Right atrium auricular region (tissue), 2 donors: ENCODE data around the gene GLIS2. TPM values are rescaled to one million over a fixed set of nuclear protein-coding genes. Genes with fewer than 3 reads are reported as not detected.

Source experiments
- DNase-seq: peaks from one replicate; pipeline ENCODE4 v3.0.0-alpha.2; 2019; ENCODE audit warnings: low spot score
- H3K27ac ChIP-seq, 2 donors: fragments of 200-600 bp; sonication (generic); 1 replicate in 1 of 2; 2 replicates in 1 of 2; pipeline ENCODE4 v1.5.1; 2016 to 2019
- H3K27me3 ChIP-seq, 2 donors: fragments of 200-600 bp; sonication (generic); one replicate each; pipeline versions ENCODE4 v1.5.1 to v1.6.0; 2017 to 2019
- H3K36me3 ChIP-seq: fragments of 200-600 bp; sonication (generic); one replicate; pipeline ENCODE4 v1.5.1; 2016
- H3K4me1 ChIP-seq, 2 donors: fragments of 200-600 bp; sonication (generic); one replicate each; pipeline versions ENCODE4 v1.5.1 to v1.6.0; 2017 to 2019
- H3K4me3 ChIP-seq, 2 donors: fragments of 200-600 bp; sonication (generic); 1 replicate in 1 of 2; 2 replicates in 1 of 2; pipeline ENCODE4 v1.5.1; 2017 to 2019; ENCODE audit warnings: mild to moderate bottlenecking in 1 of 2, moderate library complexity in 1 of 2
- H3K9me3 ChIP-seq, 2 donors: fragments of 200-600 bp; sonication (generic); one replicate each; pipeline ENCODE4 v1.5.1; 2019
- total RNA-seq, 2 donors: library from RNA; depleted of rRNA; stranded (reverse); fragments of >200 nt; gene quantifications; one replicate each; pipeline ENCODE4 v1.1.0, GENCODE V29; 2016
- TF ChIP-seq, protein P1 (sequence below), 2 donors: fragments of 200-600 bp; sonication (generic); IDR thresholded peaks; one replicate each; pipeline ENCODE4 v1.5.1; 2019; ENCODE audit warnings: antibody characterized with exemption in 2 of 2

GLIS2 gene
- total RNA-seq, 2 donors from 2014 or later = 10.3 to 16.0 TPM

DNA sequence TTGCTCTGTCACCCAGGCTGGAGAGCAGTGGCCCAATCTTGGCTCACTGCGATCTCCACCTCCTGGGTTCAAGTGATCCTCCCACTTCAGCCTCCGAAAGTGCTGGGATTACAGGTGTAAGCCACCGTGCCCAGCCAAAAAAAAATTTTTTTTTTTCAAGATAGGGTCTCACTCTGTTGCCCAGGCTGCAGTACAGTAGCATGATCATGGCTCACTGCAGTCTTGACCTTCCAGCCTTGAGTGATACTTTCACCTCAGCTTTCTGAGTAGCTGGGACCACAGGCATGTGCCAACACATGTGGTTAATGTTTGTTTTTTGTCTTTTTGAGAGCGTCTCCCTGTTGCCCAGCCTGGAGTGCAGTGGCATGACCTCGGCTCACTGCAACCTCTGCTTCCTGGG lies 37.0 kb downstream of the GLIS2 start:
- Histone ChIP-seq H3K9me3 (no peaks in the 10 kb centered on the region), H3K27ac (no peak overlapping the region), H3K27me3 (no peaks in the 10 kb centered on the region), H3K4me3 (no peak overlapping the region), H3K36me3 (no peaks in the 10 kb centered on the region), H3K4me1 (peaks cover 0 to 22% of the 10 kb centered on the region in 2 donors)
- DNase-seq = no peak
- TF ChIP-seq, protein P1, sequence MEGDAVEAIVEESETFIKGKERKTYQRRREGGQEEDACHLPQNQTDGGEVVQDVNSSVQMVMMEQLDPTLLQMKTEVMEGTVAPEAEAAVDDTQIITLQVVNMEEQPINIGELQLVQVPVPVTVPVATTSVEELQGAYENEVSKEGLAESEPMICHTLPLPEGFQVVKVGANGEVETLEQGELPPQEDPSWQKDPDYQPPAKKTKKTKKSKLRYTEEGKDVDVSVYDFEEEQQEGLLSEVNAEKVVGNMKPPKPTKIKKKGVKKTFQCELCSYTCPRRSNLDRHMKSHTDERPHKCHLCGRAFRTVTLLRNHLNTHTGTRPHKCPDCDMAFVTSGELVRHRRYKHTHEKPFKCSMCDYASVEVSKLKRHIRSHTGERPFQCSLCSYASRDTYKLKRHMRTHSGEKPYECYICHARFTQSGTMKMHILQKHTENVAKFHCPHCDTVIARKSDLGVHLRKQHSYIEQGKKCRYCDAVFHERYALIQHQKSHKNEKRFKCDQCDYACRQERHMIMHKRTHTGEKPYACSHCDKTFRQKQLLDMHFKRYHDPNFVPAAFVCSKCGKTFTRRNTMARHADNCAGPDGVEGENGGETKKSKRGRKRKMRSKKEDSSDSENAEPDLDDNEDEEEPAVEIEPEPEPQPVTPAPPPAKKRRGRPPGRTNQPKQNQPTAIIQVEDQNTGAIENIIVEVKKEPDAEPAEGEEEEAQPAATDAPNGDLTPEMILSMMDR (IDR thresholded peaks at IDR 0.05) = no peak

GRCh38 chr16:4353675-4354074 lies 37.8 kb downstream of the GLIS2 start:
- Histone ChIP-seq H3K4me1 (peaks cover 0 to 14% of the 10 kb centered on the region in 2 donors), H3K4me3 (no peak overlapping the region), H3K9me3 (no peaks in the 10 kb centered on the region), H3K27me3 (no peaks in the 10 kb centered on the region), H3K27ac (no peak overlapping the region), H3K36me3 (no peaks in the 10 kb centered on the region)
- TF ChIP-seq, protein P1 (IDR thresholded peaks at IDR 0.05) = no peak
- DNase-seq = no peak

DNA sequence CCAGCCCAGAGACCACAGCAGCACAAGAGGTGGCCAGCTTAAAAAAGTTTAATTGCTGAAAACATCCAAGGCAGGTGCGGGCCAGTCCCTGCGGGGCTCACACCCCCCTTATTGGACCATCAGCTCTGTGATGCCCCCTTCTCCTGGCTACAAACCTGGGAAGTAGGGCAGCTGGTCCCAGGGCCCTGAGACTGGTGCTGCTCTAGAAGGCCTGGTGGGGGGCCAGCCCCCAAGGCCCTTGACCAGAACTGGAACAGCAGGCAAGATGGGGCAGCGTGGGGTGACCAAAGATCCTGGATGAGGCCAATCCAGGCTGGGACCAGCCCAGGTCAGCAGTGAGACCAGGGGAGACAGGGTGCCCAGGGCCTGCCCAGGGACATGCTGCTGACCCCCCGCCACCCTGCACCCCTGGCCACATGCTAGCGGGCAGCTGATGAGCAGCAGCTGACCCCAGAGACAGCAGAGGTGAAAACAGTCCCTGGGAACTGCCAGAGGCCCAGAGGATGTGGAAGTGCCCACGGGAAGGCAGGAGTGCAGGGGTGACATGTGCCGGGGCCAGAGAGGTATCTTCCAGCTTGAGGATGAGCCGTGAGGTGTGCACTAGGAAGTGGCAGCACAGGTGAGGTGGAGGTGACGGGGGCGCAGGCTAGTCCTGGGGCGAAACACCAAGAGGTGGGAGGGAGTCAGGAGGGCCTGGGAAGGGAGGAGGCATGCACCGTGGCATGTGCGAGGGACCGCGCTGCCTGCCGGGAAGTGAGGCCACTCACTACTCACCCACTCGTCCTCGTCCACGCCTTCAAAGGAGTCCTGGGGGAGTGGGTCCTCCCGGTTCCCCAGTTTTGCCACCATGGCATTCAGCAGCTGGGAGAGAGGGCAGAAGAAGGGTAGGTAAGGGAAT lies 38.9 kb downstream of the GLIS2 start:
- no peak for DNase-seq
- H3K4me1 ChIP-seq = peaks cover 0 to 14% of the 10 kb centered on the region in 2 donors
- no peaks in the 10 kb centered on the region for H3K27me3 ChIP-seq
- H3K9me3 ChIP-seq = no peaks in the 10 kb centered on the region
- no peaks in the 10 kb centered on the region for H3K36me3 ChIP-seq
- no peak overlapping the region for H3K27ac ChIP-seq
- TF ChIP-seq, protein P1 (IDR thresholded peaks at IDR 0.05) = no peak
- H3K4me3 ChIP-seq = no peak overlapping the region

DNA sequence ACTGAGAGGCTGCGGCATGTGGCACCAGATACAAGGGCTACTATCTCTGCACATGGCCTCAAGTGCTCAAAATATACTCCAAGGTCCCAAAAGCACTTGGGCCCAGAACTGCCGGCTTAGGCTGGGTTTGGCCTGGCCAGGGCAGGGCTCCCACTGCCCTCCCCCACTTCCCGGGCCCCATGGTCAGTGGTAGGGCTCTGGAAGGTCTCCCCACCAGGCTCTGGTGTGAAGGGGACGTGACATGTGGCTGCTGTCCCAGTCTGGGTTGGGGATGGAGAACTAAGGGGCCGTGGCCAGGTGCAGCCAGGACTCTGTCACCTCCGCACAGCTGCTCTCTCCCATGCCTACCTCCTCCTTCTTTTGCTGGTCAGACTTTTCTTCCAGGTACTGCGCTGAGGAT lies 41.0 kb downstream of the GLIS2 start:
- Histone ChIP-seq H3K4me3 (no peak overlapping the region), H3K27ac (no peak overlapping the region), H3K9me3 (no peaks in the 10 kb centered on the region), H3K27me3 (no peaks in the 10 kb centered on the region), H3K4me1 (peaks cover 0 to 4% of the 10 kb centered on the region in 2 donors), H3K36me3 (peaks cover 5% of the 10 kb centered on the region)
- TF ChIP-seq, protein P1 (IDR thresholded peaks at IDR 0.05) = no peak
- DNase-seq = no peak

GRCh38 chr16:4358236-4358635 lies 42.4 kb downstream of the GLIS2 start:
- no peak for DNase-seq

More at GRCh38 chr16:4358236-4358635, 42.4 kb downstream of the GLIS2 start:
- Histone ChIP-seq H3K9me3 (no peaks in the 10 kb centered on the region), H3K27ac (no peak overlapping the region), H3K4me1 (peaks cover 0 to 4% of the 10 kb centered on the region in 2 donors), H3K4me3 (no peak overlapping the region), H3K36me3 (peaks cover 14% of the 10 kb centered on the region), H3K27me3 (no peaks in the 10 kb centered on the region)
- TF ChIP-seq, protein P1 (IDR thresholded peaks at IDR 0.05) = no peak
